SK-N-SH treated with all-trans-retinoic acid at 6 μM for 48 hours (cell line): Measurements from ENCODE around the gene GP1BA.

Experiments used
- CSRNP3 ChIP-seq: fragments of 250-450 bp; sonication (Bioruptor Pico); IDR thresholded peaks from 2 replicates; pipeline ENCODE4 v1.5.1; 2021; ENCODE audit warnings: mild to moderate bottlenecking, moderate library complexity
- GLIS3 ChIP-seq: fragments of 250-450 bp; sonication (Bioruptor Pico); IDR thresholded peaks from 2 replicates; pipeline ENCODE4 v1.5.0; 2020; ENCODE audit warnings: mild to moderate bottlenecking, moderate library complexity
- OSR1 ChIP-seq: fragments of 250-450 bp; sonication (Bioruptor Pico); IDR thresholded peaks from 2 replicates; pipeline ENCODE4 v1.8.0; 2022; ENCODE audit warnings: moderate library complexity, mild to moderate bottlenecking, inconsistent platforms
- RARB ChIP-seq: fragments of 250-450 bp; sonication (Bioruptor Pico); IDR thresholded peaks from 2 replicates; pipeline ENCODE4 v1.8.0; 2021; ENCODE audit warnings: mild to moderate bottlenecking, moderate library complexity
- ZC3H10 ChIP-seq: fragments of 250-450 bp; sonication (Bioruptor Pico); IDR thresholded peaks from 2 replicates; pipeline ENCODE4 v1.5.1; 2021; ENCODE audit warnings: mild to moderate bottlenecking, moderate library complexity
- ZFP30 ChIP-seq: fragments of 450-650 bp; formaldehyde crosslinking; IDR thresholded peaks from 2 replicates; pipeline ENCODE4 v1.5.0; 2022; ENCODE audit warnings: mild to moderate bottlenecking, moderate library complexity

- TF ChIP-seq ZC3H10 (CRISPR knock-in tag) = no peak
- no peak for TF ChIP-seq OSR1 (CRISPR knock-in tag)
- no peak for TF ChIP-seq ZFP30 (CRISPR knock-in tag)
- no peak for TF ChIP-seq RARB (CRISPR knock-in tag)
- TF ChIP-seq CSRNP3 (CRISPR knock-in tag) = no peak
- no peak for TF ChIP-seq GLIS3
Observed at GRCh38 chr17:4950075-4950745, 18.1 kb downstream of the GP1BA start.
